ENCODE measurements around the gene RNF212. TPM values are rescaled to one million over a fixed set of nuclear protein-coding genes. Genes with fewer than 3 reads are reported as not detected.
"Not testable (repeated sequence)": the region's sequence is repeated elsewhere in the genome, so short reads cannot be mapped to it uniquely, and the experiment has no call there.

Gene RNF212
- total RNA-seq, 4 donors from 2014 or later, result 3.8 to 9.7 (median 7.3) TPM

DNA sequence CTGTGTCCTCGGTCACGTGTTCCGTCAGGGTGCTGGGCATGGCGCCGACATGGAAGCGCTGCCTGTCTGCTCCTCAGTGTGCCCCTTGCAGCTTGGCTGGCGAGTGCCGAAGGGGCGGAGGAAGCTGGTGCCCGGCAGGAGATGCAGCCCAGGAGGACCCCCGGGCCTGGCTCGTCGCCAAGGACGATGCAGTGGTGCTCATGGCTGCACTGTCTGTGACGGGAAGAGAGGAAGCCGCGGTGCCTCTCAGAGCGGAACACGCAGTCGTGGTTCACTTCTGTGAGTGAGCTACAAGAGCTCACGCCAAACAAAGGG is 63.8 kb downstream of the RNF212 start:
- intact Hi-C loops (cut with DNase I), result loop anchor here (5.0 kb wide), 1 partner anchor 37 kb away; the partner anchor contains the start of gene FGFRL1
- Histone ChIP-seq H3K4me1 (peaks cover 7 to 38% (median 30%) of the 10 kb centered on the region in 4 donors), H3K36me3 (no peaks in the 10 kb centered on the region), H3K4me3 (no peak overlapping the region), H3K27me3 (peaks cover 0 to 80% (median 32%) of the 10 kb centered on the region in 4 donors), H3K9me3 (no peaks in the 10 kb centered on the region), H3K27ac (replicated peaks in 1 of 4) (no peak overlapping the region)
- no peak for DNase-seq (ENCODE audit: extremely low spot score)
- TF ChIP-seq EP300 (IDR thresholded peaks at IDR 0.05) (no peak), POLR2AphosphoS5 (IDR thresholded peaks at IDR 0.05) (no peak), POLR2A (IDR thresholded peaks at IDR 0.05; ENCODE audit: low read depth) (no peak)
- TF ChIP-seq, protein P1, sequence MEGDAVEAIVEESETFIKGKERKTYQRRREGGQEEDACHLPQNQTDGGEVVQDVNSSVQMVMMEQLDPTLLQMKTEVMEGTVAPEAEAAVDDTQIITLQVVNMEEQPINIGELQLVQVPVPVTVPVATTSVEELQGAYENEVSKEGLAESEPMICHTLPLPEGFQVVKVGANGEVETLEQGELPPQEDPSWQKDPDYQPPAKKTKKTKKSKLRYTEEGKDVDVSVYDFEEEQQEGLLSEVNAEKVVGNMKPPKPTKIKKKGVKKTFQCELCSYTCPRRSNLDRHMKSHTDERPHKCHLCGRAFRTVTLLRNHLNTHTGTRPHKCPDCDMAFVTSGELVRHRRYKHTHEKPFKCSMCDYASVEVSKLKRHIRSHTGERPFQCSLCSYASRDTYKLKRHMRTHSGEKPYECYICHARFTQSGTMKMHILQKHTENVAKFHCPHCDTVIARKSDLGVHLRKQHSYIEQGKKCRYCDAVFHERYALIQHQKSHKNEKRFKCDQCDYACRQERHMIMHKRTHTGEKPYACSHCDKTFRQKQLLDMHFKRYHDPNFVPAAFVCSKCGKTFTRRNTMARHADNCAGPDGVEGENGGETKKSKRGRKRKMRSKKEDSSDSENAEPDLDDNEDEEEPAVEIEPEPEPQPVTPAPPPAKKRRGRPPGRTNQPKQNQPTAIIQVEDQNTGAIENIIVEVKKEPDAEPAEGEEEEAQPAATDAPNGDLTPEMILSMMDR (IDR thresholded peaks at IDR 0.05), result no peak
- 74% methylated on average over 13 of the region's 21 CpGs for WGBS

- TF ChIP-seq EP300 (IDR thresholded peaks at IDR 0.05), result no peak
- TF ChIP-seq, protein P1 (IDR thresholded peaks at IDR 0.05), result no peak
- WGBS, result 81% methylated on average over 16 of the region's 16 CpGs
- Histone ChIP-seq H3K4me1 (peaks cover 11 to 43% (median 35%) of the 10 kb centered on the region in 4 donors), H3K27ac (replicated peaks in 1 of 4) (no peak overlapping the region), H3K27me3 (peaks cover 0 to 85% (median 38%) of the 10 kb centered on the region in 4 donors), H3K4me3 (no peak overlapping the region), H3K9me3 (no peaks in the 10 kb centered on the region), H3K36me3 (no peaks in the 10 kb centered on the region)
- intact Hi-C loops (cut with DNase I), result loop anchor here (5.0 kb wide), 1 partner anchor 37 kb away; the partner anchor contains the start of gene FGFRL1
- DNase-seq (ENCODE audit: extremely low spot score), result no peak
These were observed 64.4 kb downstream of the RNF212 start for GRCh38 chr4:1048773-1049590.

GRCh38 chr4:1047976-1048772 is 65.2 kb downstream of the RNF212 start:
- Histone ChIP-seq H3K4me1 (peaks cover 19 to 47% (median 38%) of the 10 kb centered on the region in 4 donors), H3K36me3 (no peaks in the 10 kb centered on the region), H3K27ac (replicated peaks in 1 of 4) (no peak overlapping the region), H3K4me3 (peak overlapping the region in 2 of 4 donors; percentile 16 to 44), H3K27me3 (peaks cover 0 to 85% (median 38%) of the 10 kb centered on the region in 4 donors), H3K9me3 (no peaks in the 10 kb centered on the region)
- 76% methylated on average over 29 of the region's 34 CpGs for WGBS
- no peak for TF ChIP-seq POLR2AphosphoS5 (IDR thresholded peaks at IDR 0.05)
- TF ChIP-seq POLR2A (IDR thresholded peaks at IDR 0.05; ENCODE audit: low read depth), result no peak
- TF ChIP-seq EP300 (IDR thresholded peaks at IDR 0.05), result no peak
- TF ChIP-seq, protein P1 (IDR thresholded peaks at IDR 0.05), result no peak
- no peak for DNase-seq (ENCODE audit: extremely low spot score)
- intact Hi-C loops (cut with DNase I), result loop anchor here (5.0 kb wide), 1 partner anchor 36 kb away; the partner anchor contains the start of gene FGFRL1

- peak overlapping the region in 3 of 4 donors; percentile 19 to 34 (median 33) for H3K27ac ChIP-seq (replicated peaks in 1 of 4)
- TF ChIP-seq POLR2A (IDR thresholded peaks at IDR 0.05; ENCODE audit: low read depth), result no peak
- TF ChIP-seq, protein P1 (IDR thresholded peaks at IDR 0.05), result no peak
- TF ChIP-seq POLR2AphosphoS5 (IDR thresholded peaks at IDR 0.05), result no peak
- TF ChIP-seq EP300 (IDR thresholded peaks at IDR 0.05), result no peak
- peaks cover 0 to 83% (median 32%) of the 10 kb centered on the region in 4 donors for H3K27me3 ChIP-seq
- 49% methylated on average over 28 of the region's 41 CpGs for WGBS
- no peaks in the 10 kb centered on the region for H3K36me3 ChIP-seq
- DNase-seq (ENCODE audit: extremely low spot score), result no peak
- H3K9me3 ChIP-seq, result no peaks in the 10 kb centered on the region
- intact Hi-C loops (cut with DNase I), result loop anchor here (5.0 kb wide), 1 partner anchor 35 kb away; the partner anchor contains the start of gene FGFRL1
- H3K4me3 ChIP-seq, result peak overlapping the region; percentile 24 to 44 (median 31)
- H3K4me1 ChIP-seq, result peaks cover 19 to 52% (median 39%) of the 10 kb centered on the region in 4 donors
These were observed 66.0 kb downstream of the RNF212 start for GRCh38 chr4:1047106-1047975.

- DNase-seq (ENCODE audit: extremely low spot score); H3K9me3 ChIP-seq; H3K36me3 ChIP-seq: not testable (repeated sequence)
- 16% methylated on average over 24 of the region's 29 CpGs for WGBS
- intact Hi-C loops (cut with DNase I), result loop anchor here (5.0 kb wide), 1 partner anchor 34 kb away; the partner anchor contains the start of gene FGFRL1
- H3K4me1 ChIP-seq, result peaks cover 24 to 58% (median 47%) of the 10 kb centered on the region in 4 donors
- peak overlapping the region in 3 of 4 donors; percentile 19 to 34 (median 33) for H3K27ac ChIP-seq (replicated peaks in 1 of 4)
- peaks cover 4 to 83% (median 24%) of the 10 kb centered on the region in 4 donors for H3K27me3 ChIP-seq
- peak overlapping the region; percentile 24 to 44 (median 31) for H3K4me3 ChIP-seq
These were observed 66.8 kb downstream of the RNF212 start for GRCh38 chr4:1046581-1047011.

All from esophagus muscularis mucosa (tissue), 4 donors.